ENCODE data around the gene PPIA.

PPIA gene

DNA sequence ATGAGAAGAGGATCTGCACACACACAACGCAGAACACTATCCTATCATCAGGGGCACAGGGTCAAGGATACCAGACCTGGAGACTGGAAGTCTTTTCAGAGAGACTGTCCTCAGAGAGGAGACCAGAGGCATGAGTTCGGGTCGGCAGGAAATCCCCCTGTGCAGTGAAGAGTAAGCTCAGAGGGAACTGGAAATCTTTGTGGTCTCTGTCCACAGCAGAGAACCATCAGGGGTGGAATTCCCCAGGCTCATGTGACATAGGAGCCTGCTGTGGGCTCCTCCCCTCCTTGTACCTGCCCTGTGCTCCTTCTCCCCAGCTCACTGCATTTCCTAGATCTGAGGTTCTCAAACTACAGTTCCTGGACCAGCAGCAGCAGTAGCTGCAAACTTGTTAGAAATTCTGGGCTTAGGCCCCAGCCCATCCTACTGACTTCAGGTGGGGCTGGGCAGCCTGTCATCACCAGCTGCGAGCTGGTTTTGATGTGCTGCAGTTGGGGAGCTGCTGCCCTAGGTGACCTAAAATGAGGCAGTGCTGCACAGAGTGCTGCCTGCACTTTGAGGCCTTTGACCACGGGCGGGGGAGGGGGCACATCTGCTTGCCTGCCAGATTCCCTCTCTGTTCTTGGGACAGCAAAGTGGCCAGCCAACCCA, 45.4 kb upstream of the PPIA start:
- Mint-ChIP-seq H3K27me3 (ENCODE audit: low read depth) (no peaks in the 10 kb centered on the region), H3K9me3 (no peaks in the 10 kb centered on the region), H3K36me3 (ENCODE audit: low read depth) (peaks cover 13% of the 10 kb centered on the region), H3K4me1 (peaks cover 43% of the 10 kb centered on the region), H3K4me3 (peak overlapping the region; percentile 84 to 91 (median 86)), H3K27ac (peak overlapping the region in 2 of 3 experiments; percentile 36 to 48)
- TF ChIP-seq, protein P1, sequence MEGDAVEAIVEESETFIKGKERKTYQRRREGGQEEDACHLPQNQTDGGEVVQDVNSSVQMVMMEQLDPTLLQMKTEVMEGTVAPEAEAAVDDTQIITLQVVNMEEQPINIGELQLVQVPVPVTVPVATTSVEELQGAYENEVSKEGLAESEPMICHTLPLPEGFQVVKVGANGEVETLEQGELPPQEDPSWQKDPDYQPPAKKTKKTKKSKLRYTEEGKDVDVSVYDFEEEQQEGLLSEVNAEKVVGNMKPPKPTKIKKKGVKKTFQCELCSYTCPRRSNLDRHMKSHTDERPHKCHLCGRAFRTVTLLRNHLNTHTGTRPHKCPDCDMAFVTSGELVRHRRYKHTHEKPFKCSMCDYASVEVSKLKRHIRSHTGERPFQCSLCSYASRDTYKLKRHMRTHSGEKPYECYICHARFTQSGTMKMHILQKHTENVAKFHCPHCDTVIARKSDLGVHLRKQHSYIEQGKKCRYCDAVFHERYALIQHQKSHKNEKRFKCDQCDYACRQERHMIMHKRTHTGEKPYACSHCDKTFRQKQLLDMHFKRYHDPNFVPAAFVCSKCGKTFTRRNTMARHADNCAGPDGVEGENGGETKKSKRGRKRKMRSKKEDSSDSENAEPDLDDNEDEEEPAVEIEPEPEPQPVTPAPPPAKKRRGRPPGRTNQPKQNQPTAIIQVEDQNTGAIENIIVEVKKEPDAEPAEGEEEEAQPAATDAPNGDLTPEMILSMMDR (IDR thresholded peaks at IDR 0.05; ENCODE audit: unreplicated experiment in 3 of 3): no peak

DNA sequence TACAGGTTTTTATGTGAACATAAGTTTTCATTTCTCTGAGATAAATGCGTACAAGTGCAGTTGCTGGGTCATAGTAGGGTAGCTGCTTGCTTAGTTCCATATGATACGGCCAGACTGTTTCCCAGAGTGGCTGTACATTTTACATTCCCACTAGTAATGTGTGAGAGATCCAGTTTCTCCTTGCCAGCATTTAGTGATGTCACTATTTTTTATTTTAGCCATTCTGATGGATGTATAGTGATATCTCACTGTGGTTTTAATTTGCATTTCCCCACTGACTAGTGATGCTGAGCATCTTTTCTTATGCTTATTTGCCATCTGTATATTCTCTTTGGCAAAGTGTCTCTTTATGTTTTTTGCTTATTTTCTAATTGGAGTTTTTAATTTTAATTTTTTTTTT, 43.7 kb upstream of the PPIA start:
- Mint-ChIP-seq H3K27me3 (ENCODE audit: low read depth) (no peaks in the 10 kb centered on the region), H3K4me1 (peaks cover 48% of the 10 kb centered on the region), H3K9me3 (no peaks in the 10 kb centered on the region), H3K36me3 (ENCODE audit: low read depth) (peaks cover 13% of the 10 kb centered on the region), H3K4me3 (peak overlapping the region in 2 of 3 experiments; percentile 57 to 64), H3K27ac (no peak overlapping the region)
- TF ChIP-seq, protein P1 (IDR thresholded peaks at IDR 0.05; ENCODE audit: unreplicated experiment in 3 of 3): no peak

DNA sequence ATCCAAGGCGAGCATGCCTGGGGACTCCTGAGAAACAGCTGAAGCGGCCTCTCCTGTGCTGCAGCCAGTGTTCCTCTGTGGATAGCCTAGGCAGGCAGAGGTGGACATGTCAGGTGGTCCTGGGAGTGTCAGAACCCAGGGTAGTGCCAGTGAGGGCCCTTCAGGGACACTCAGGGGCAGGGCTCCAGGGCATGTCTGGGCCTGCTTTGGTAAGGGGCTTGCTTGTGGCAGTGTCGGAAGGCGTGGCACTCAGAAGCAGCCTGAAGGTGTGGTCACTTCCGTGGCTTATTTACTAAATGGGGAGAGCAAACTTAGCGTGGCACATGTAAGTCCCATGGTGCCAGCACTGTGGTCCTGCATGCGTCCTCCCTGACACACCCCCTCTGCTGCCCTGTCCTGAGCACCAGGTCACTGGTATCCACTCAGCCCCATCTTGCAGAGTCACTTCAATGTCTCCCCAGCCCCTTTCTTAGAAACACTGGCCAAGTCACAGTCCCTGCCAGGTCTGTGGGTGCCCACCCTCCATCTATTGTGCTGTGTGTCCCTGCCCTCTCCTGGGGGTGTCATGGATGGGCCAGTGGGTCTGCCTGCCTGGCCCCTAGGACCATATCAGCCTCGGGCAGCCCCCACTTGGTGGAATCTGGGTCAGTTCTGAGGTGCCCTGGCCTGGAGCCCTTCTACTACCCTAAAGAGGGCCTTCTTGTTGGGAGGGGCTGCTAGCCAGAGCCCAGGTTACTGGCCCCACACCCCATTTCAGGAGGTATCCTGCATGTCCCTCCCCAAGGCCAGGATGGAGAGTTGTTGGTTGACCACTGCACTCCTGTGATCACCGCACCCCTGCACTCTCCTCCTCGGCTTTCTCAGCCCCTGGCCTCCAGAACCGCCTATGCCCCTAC, 41.4 kb upstream of the PPIA start:
- Mint-ChIP-seq H3K9me3 (no peaks in the 10 kb centered on the region), H3K27ac (peak overlapping the region in 1 of 3 experiments; percentile 37)

DNA sequence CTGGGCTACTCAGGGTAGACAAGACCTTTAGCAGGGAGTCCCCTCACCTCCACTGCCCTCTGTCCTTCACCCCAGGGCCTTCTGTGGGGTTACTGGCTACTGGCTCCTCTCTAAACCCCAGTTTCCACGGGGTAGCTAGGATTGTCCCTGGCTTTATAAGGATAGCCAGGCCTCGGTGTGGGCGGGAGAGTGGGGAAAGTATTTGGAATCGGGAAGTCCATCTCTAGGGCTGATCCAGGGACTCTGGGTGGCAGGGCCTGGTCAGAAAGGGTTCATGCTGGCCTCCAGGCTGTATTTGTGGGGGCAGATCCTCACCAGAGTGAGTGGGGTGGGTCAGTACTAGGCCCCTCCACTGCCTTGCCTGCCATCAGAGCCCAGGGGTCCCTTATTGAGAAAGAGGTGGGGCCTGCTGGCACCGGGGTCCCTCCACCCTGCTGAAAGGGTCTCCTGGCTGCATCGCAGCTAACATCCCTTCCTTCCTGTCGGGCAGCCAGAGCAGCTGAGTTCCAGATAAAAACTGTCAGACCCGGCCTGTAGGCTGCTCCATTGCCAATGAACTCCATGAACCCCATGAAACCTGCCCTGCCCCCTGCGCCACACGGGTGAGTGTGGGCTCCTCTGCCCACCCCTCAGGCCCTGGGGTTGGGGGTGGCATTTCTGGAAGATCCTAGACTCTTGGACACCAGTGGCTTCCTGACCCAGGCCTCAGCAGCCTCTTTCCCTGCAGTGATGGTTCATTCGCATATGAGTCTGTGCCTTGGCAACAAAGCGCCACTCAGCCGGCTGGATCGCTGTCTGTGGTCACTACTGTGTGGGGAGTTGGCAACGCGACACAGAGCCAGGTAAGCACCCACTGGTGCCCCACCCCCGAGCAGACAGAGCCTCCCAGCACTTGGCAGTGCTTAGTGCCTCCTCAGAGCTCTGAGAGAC, 40.5 kb upstream of the PPIA start:
- Mint-ChIP-seq H3K4me3 (peak overlapping the region in 1 of 3 experiments; percentile 30), H3K27ac (peak overlapping the region in 2 of 3 experiments; percentile 51 to 69), H3K9me3 (no peaks in the 10 kb centered on the region), H3K36me3 (ENCODE audit: low read depth) (peaks cover 9% of the 10 kb centered on the region), H3K27me3 (ENCODE audit: low read depth) (no peaks in the 10 kb centered on the region), H3K4me1 (peaks cover 31% of the 10 kb centered on the region)
- TF ChIP-seq, protein P1 (IDR thresholded peaks at IDR 0.05; ENCODE audit: unreplicated experiment in 3 of 3): no peak

More for the DNA sequence above, 41.4 kb upstream of the PPIA start:
- Mint-ChIP-seq H3K27me3 (ENCODE audit: low read depth) (no peaks in the 10 kb centered on the region), H3K4me1 (peaks cover 40% of the 10 kb centered on the region), H3K4me3 (no peak overlapping the region), H3K36me3 (ENCODE audit: low read depth) (peaks cover 14% of the 10 kb centered on the region)
- TF ChIP-seq, protein P1 (IDR thresholded peaks at IDR 0.05; ENCODE audit: unreplicated experiment in 3 of 3): no peak

DNA sequence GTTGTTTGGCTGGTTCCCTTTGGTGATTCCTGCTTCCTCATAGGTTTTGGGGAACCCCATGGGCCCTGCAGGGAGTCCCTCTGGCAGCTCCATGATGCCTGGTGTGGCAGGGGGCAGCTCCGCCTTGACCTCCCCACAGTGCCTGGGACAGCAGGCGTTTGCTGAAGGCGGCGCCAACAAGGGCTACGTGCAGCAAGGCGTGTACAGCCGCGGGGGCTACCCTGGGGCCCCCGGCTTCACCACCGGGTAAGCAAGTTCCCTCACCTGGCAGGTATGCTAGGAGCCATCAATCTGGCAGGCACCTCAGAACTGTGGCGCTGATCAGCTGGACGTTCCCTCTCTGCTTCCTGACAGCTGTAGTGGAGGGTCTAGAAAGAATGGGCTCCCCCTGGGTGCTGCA, 39.6 kb upstream of the PPIA start:
- Mint-ChIP-seq H3K4me1 (peaks cover 27% of the 10 kb centered on the region), H3K9me3 (no peaks in the 10 kb centered on the region), H3K27me3 (ENCODE audit: low read depth) (no peaks in the 10 kb centered on the region), H3K4me3 (no peak overlapping the region), H3K27ac (no peak overlapping the region), H3K36me3 (ENCODE audit: low read depth) (peaks cover 9% of the 10 kb centered on the region)
- TF ChIP-seq, protein P1 (IDR thresholded peaks at IDR 0.05; ENCODE audit: unreplicated experiment in 3 of 3): no peak

Data from nephron (organoid).